ENCODE data around the gene PTS. TPM values are rescaled to one million over a fixed set of nuclear protein-coding genes. Genes with fewer than 3 reads are reported as not detected.

The PTS gene
- total RNA-seq, 1 donor from 2014 or later: 108 TPM

GRCh38 chr11:112226831-112227401 lies 688 bp downstream of the PTS start:
- peak overlapping the region; percentile 85 for H3K4me2 ChIP-seq
- DNase-seq (ENCODE audit: low spot score): peak; percentile 15
- peaks cover 32% of the 10 kb centered on the region for H3K79me2 ChIP-seq (ENCODE audit: low read depth)
- peak overlapping the region; percentile 88 for H3K27ac Mint-ChIP-seq
- peak overlapping the region; percentile 79 for H2AFZ ChIP-seq (replicated peaks)
- peaks cover 10% of the 10 kb centered on the region for H3K4me1 ChIP-seq
- peak overlapping the region; percentile 39 for H3K9ac ChIP-seq
- no peaks in the 10 kb centered on the region for H3K9me3 Mint-ChIP-seq
- no peak overlapping the region for H3K27ac ChIP-seq
- no peaks in the 10 kb centered on the region for H3K9me3 ChIP-seq (ENCODE audit: low read depth)
- H3K36me3 ChIP-seq: no peaks in the 10 kb centered on the region
- no peaks in the 10 kb centered on the region for H3F3A ChIP-seq (ENCODE audit: low read depth)
- peaks cover 8% of the 10 kb centered on the region for H3K36me3 Mint-ChIP-seq
- no peaks in the 10 kb centered on the region for H4K20me1 ChIP-seq (ENCODE audit: low read depth)
- TF ChIP-seq EZH2phosphoT487 (IDR thresholded peaks at IDR 0.05) (no peak), CTCF (IDR thresholded peaks at IDR 0.05) (peak; percentile 3)
- peaks cover 15% of the 10 kb centered on the region for H3K4me1 Mint-ChIP-seq
- peak overlapping the region; percentile 93 for H3K4me3 Mint-ChIP-seq
- peaks cover 18% of the 10 kb centered on the region for H3K27me3 ChIP-seq
- H3K27me3 Mint-ChIP-seq (ENCODE audit: insufficient read depth, low read depth): peaks cover 3% of the 10 kb centered on the region
- peak overlapping the region; percentile 64 for H3K4me3 ChIP-seq

GRCh38 chr11:112227471-112227870 lies 1.2 kb downstream of the PTS start:
- Mint-ChIP-seq H3K27me3 (ENCODE audit: insufficient read depth, low read depth) (peaks cover 3% of the 10 kb centered on the region), H3K9me3 (no peaks in the 10 kb centered on the region), H3K36me3 (peaks cover 8% of the 10 kb centered on the region), H3K4me1 (peaks cover 15% of the 10 kb centered on the region), H3K27ac (no peak overlapping the region), H3K4me3 (peak overlapping the region; percentile 93)
- Histone ChIP-seq H3K36me3 (no peaks in the 10 kb centered on the region), H3K27me3 (peaks cover 18% of the 10 kb centered on the region), H3K4me1 (peaks cover 10% of the 10 kb centered on the region), H3K27ac (no peak overlapping the region), H4K20me1 (ENCODE audit: low read depth) (no peaks in the 10 kb centered on the region), H3F3A (ENCODE audit: low read depth) (no peaks in the 10 kb centered on the region), H3K4me3 (peak overlapping the region; percentile 64), H3K9ac (peak overlapping the region; percentile 39), H3K4me2 (peak overlapping the region; percentile 85), H3K9me3 (ENCODE audit: low read depth) (no peaks in the 10 kb centered on the region), H2AFZ (replicated peaks) (no peak overlapping the region), H3K79me2 (ENCODE audit: low read depth) (peaks cover 32% of the 10 kb centered on the region)
- TF ChIP-seq CTCF (IDR thresholded peaks at IDR 0.05) (no peak), EZH2phosphoT487 (IDR thresholded peaks at IDR 0.05) (no peak), EZH2 (IDR thresholded peaks at IDR 0.05) (no peak)
- DNase-seq (ENCODE audit: low spot score): no peak

DNA sequence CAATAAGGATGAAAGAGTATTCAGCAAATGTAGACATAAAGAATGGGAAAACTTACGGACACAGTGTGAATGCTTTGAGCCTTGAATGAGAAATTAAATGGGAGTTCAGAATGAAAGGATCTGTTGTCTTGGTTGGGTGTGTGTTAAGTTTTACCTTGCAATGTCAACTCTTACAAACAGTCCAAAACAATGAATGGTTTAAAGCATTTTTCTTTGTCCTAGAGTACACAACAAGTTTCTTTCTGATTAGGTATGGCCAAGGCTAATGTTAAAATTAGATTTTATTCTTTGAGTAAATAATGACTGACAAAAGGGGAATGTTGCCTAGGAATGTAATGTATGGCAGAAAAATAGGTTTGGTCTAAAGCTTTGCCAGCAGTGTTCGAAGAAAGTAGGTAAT lies 2.5 kb downstream of the PTS start:
- no peak overlapping the region for H3K27ac Mint-ChIP-seq
- H3K4me3 Mint-ChIP-seq: no peak overlapping the region

More for the DNA sequence above, 2.5 kb downstream of the PTS start:
- H3K36me3 Mint-ChIP-seq: peaks cover 8% of the 10 kb centered on the region
- H3K4me1 Mint-ChIP-seq: peaks cover 15% of the 10 kb centered on the region
- H3K79me2 ChIP-seq (ENCODE audit: low read depth): peaks cover 32% of the 10 kb centered on the region
- no peaks in the 10 kb centered on the region for H3K36me3 ChIP-seq
- H2AFZ ChIP-seq (replicated peaks): no peak overlapping the region
- DNase-seq (ENCODE audit: low spot score): no peak
- H3K9ac ChIP-seq: no peak overlapping the region
- H3K4me3 ChIP-seq: no peak overlapping the region
- H3K9me3 ChIP-seq (ENCODE audit: low read depth): no peaks in the 10 kb centered on the region
- no peaks in the 10 kb centered on the region for H3K9me3 Mint-ChIP-seq
- H3F3A ChIP-seq (ENCODE audit: low read depth): no peaks in the 10 kb centered on the region
- H3K4me2 ChIP-seq: no peak overlapping the region
- no peaks in the 10 kb centered on the region for H4K20me1 ChIP-seq (ENCODE audit: low read depth)
- peaks cover 9% of the 10 kb centered on the region for H3K27me3 ChIP-seq
- peaks cover 10% of the 10 kb centered on the region for H3K4me1 ChIP-seq
- TF ChIP-seq CTCF (IDR thresholded peaks at IDR 0.05) (no peak), EZH2phosphoT487 (IDR thresholded peaks at IDR 0.05) (no peak), EZH2 (IDR thresholded peaks at IDR 0.05) (no peak)
- H3K27ac ChIP-seq: no peak overlapping the region
- peaks cover 3% of the 10 kb centered on the region for H3K27me3 Mint-ChIP-seq (ENCODE audit: insufficient read depth, low read depth)

Measured in neural progenitor cell (in vitro differentiated cells).